HepG2 (cell line): ENCODE data around the gene TBCE. TPM values are rescaled to one million over a fixed set of nuclear protein-coding genes. Genes with fewer than 3 reads are reported as not detected.

Source experiments
- FOXJ3 ChIP-seq: sonication (generic); formaldehyde crosslinking; IDR thresholded peaks from 2 replicates; pipeline ENCODE4 v1.4.0; 2020; ENCODE audit warnings: missing genetic modification reagents, mild to moderate bottlenecking, borderline replicate concordance
- HES4 ChIP-seq: sonication (generic); formaldehyde crosslinking; IDR thresholded peaks from 2 replicates; pipeline ENCODE4 v1.9.0; 2021; ENCODE audit warnings: mild to moderate bottlenecking, missing genetic modification reagents, borderline replicate concordance
- PAWR ChIP-seq: sonication (generic); formaldehyde crosslinking; IDR thresholded peaks from 2 replicates; pipeline ENCODE4 v1.4.0; 2020; ENCODE audit warnings: missing genetic modification reagents, mild to moderate bottlenecking, borderline replicate concordance
- REXO4 ChIP-seq: sonication (generic); formaldehyde crosslinking; IDR thresholded peaks from 2 replicates; pipeline ENCODE4 v1.8.0; 2022; ENCODE audit warnings: missing genetic modification reagents, mild to moderate bottlenecking, borderline replicate concordance
- SALL2 ChIP-seq: sonication (generic); formaldehyde crosslinking; IDR thresholded peaks from 2 replicates; pipeline ENCODE4 v1.8.1; 2023; ENCODE audit warnings: mild to moderate bottlenecking, missing genetic modification reagents, inconsistent platforms
- ZBTB21 ChIP-seq: sonication (generic); formaldehyde crosslinking; IDR thresholded peaks from 2 replicates; pipeline ENCODE4 v1.4.0; 2020; ENCODE audit warnings: missing genetic modification reagents
- ZNF264 ChIP-seq: sonication (generic); formaldehyde crosslinking; IDR thresholded peaks from 2 replicates; pipeline ENCODE4 v1.4.0; 2020; ENCODE audit warnings: missing genetic modification reagents
- ZNF446 ChIP-seq: sonication (generic); formaldehyde crosslinking; IDR thresholded peaks from 2 replicates; pipeline ENCODE4 v1.5.0; 2020; ENCODE audit warnings: mild to moderate bottlenecking, missing genetic modification reagents
- ZNF558 ChIP-seq: sonication (generic); formaldehyde crosslinking; IDR thresholded peaks from 2 replicates; pipeline ENCODE4 v1.9.0; 2022; ENCODE audit warnings: mild to moderate bottlenecking, missing genetic modification reagents, borderline replicate concordance
- ZNF766 ChIP-seq: sonication (generic); formaldehyde crosslinking; IDR thresholded peaks from 2 replicates; pipeline ENCODE4 v1.5.0; 2020; ENCODE audit warnings: missing genetic modification reagents, borderline replicate concordance
- polyA plus RNA-seq, 8 experiments: library from polyadenylated mRNA; depleted of rRNA in 3 of 8; stranded (reverse) in 7 of 8; unstranded in 1 of 8; fragments of >200 nt; fragmentation: Illumina TruSeq in 4 of 8; extraction: Trizol in 4 of 8; gene quantifications; 2 replicates each; pipeline versions ENCODE4 v1.2.1 to v1.2.3, GENCODE V29; 2011 to 2016; ENCODE audit warnings: low read depth in 4 of 8, missing spikeins in 1 of 8, mixed read lengths in 1 of 8; ENCODE audit not compliant: insufficient read depth in 1 of 8
- total RNA-seq, 5 experiments: library from RNA; depleted of rRNA; stranded (reverse); fragments of >200 nt; fragmentation: Illumina TruSeq; extraction: Trizol; gene quantifications; 2 replicates each; pipeline ENCODE4 v1.2.3, GENCODE V29; 2016; ENCODE audit warnings: low read depth in 1 of 5
- TF ChIP-seq, protein P1 (sequence below): fragments of 450-650 bp; IDR thresholded peaks from 2 replicates; pipeline ENCODE4 v1.6.1; 2017; ENCODE audit warnings: mild to moderate bottlenecking
- TF ChIP-seq, protein P2 (sequence below): sonication (generic); formaldehyde crosslinking; IDR thresholded peaks from 2 replicates; pipeline ENCODE4 v1.9.0; 2021; ENCODE audit warnings: missing genetic modification reagents, mild to moderate bottlenecking, borderline replicate concordance
- TF ChIP-seq, protein P3 (sequence below): sonication (generic); formaldehyde crosslinking; IDR thresholded peaks from 2 replicates; pipeline ENCODE4 v1.4.0; 2020; ENCODE audit warnings: missing genetic modification reagents
- TF ChIP-seq, protein P4 (sequence below): IDR thresholded peaks from 2 replicates; pipeline ENCODE4 v1.6.1; 2016
- TF ChIP-seq, protein P5 (sequence below): sonication (generic); formaldehyde crosslinking; IDR thresholded peaks from 2 replicates; pipeline ENCODE4 v1.5.0; 2020; ENCODE audit warnings: mild to moderate bottlenecking, missing genetic modification reagents, borderline replicate concordance

Gene TBCE
- total and polyA plus RNA-seq, 2 of the 13 experiments (the other 11 are each of a cell fraction or from before 2014, with no cell fraction given): 25.6 to 31.1 TPM

DNA sequence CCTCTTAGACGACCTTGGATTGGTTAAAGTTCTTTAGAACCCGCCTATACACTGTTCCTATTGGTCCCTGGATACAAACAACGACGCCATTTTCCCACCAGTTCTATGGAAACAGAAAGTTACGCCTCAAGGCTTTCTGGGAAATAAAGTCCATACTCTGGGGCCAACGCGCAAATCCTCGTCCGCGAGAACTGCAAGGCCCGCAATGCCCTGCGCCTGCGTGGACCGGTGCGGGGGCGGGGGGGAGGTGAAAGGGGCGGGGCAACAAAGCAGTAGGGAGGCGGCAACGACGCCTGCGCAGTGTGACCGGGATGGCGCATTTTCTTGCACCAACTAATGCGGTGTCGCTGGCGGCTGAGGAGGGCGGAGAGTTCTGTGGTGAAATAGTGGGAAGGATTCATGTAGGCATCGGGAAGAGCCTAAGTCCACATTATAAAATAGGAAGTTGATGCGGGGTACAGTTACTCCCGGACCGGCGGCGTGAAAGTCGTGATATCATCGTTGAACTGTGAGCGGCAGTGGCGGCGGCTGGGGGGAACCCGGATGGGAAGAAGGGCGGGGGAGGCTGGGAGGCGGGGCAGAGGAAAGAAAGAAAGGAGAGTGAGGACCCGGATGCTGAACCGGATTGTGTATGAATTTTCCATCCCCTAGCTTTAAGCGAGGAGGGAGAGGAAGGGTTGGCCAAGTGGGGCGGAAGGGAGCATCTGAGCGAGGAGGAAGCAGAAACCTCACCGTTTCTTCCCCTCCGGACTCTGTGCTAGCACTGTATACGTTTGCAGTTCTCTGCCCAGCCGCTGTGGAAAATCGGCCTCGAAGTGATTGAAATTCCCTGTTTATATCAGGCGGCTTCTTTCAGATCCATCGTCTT lies 38.7 kb upstream of the TBCE start, which contains the start of gene GGPS1 (continued):
- TF ChIP-seq, protein P1, sequence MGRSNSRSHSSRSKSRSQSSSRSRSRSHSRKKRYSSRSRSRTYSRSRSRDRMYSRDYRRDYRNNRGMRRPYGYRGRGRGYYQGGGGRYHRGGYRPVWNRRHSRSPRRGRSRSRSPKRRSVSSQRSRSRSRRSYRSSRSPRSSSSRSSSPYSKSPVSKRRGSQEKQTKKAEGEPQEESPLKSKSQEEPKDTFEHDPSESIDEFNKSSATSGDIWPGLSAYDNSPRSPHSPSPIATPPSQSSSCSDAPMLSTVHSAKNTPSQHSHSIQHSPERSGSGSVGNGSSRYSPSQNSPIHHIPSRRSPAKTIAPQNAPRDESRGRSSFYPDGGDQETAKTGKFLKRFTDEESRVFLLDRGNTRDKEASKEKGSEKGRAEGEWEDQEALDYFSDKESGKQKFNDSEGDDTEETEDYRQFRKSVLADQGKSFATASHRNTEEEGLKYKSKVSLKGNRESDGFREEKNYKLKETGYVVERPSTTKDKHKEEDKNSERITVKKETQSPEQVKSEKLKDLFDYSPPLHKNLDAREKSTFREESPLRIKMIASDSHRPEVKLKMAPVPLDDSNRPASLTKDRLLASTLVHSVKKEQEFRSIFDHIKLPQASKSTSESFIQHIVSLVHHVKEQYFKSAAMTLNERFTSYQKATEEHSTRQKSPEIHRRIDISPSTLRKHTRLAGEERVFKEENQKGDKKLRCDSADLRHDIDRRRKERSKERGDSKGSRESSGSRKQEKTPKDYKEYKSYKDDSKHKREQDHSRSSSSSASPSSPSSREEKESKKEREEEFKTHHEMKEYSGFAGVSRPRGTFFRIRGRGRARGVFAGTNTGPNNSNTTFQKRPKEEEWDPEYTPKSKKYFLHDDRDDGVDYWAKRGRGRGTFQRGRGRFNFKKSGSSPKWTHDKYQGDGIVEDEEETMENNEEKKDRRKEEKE: no peak
- TF ChIP-seq, protein P2, sequence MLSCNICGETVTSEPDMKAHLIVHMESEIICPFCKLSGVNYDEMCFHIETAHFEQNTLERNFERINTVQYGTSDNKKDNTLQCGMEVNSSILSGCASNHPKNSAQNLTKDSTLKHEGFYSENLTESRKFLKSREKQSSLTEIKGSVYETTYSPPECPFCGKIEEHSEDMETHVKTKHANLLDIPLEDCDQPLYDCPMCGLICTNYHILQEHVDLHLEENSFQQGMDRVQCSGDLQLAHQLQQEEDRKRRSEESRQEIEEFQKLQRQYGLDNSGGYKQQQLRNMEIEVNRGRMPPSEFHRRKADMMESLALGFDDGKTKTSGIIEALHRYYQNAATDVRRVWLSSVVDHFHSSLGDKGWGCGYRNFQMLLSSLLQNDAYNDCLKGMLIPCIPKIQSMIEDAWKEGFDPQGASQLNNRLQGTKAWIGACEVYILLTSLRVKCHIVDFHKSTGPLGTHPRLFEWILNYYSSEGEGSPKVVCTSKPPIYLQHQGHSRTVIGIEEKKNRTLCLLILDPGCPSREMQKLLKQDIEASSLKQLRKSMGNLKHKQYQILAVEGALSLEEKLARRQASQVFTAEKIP: no peak
- TF ChIP-seq REXO4 (CRISPR knock-in tag): no peak
- TF ChIP-seq, protein P3, sequence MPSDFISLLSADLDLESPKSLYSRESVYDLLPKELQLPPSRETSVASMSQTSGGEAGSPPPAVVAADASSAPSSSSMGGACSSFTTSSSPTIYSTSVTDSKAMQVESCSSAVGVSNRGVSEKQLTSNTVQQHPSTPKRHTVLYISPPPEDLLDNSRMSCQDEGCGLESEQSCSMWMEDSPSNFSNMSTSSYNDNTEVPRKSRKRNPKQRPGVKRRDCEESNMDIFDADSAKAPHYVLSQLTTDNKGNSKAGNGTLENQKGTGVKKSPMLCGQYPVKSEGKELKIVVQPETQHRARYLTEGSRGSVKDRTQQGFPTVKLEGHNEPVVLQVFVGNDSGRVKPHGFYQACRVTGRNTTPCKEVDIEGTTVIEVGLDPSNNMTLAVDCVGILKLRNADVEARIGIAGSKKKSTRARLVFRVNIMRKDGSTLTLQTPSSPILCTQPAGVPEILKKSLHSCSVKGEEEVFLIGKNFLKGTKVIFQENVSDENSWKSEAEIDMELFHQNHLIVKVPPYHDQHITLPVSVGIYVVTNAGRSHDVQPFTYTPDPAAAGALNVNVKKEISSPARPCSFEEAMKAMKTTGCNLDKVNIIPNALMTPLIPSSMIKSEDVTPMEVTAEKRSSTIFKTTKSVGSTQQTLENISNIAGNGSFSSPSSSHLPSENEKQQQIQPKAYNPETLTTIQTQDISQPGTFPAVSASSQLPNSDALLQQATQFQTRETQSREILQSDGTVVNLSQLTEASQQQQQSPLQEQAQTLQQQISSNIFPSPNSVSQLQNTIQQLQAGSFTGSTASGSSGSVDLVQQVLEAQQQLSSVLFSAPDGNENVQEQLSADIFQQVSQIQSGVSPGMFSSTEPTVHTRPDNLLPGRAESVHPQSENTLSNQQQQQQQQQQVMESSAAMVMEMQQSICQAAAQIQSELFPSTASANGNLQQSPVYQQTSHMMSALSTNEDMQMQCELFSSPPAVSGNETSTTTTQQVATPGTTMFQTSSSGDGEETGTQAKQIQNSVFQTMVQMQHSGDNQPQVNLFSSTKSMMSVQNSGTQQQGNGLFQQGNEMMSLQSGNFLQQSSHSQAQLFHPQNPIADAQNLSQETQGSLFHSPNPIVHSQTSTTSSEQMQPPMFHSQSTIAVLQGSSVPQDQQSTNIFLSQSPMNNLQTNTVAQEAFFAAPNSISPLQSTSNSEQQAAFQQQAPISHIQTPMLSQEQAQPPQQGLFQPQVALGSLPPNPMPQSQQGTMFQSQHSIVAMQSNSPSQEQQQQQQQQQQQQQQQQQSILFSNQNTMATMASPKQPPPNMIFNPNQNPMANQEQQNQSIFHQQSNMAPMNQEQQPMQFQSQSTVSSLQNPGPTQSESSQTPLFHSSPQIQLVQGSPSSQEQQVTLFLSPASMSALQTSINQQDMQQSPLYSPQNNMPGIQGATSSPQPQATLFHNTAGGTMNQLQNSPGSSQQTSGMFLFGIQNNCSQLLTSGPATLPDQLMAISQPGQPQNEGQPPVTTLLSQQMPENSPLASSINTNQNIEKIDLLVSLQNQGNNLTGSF (CRISPR knock-in tag): no peak
- TF ChIP-seq ZNF264 (CRISPR knock-in tag): no peak
- TF ChIP-seq, protein P4, sequence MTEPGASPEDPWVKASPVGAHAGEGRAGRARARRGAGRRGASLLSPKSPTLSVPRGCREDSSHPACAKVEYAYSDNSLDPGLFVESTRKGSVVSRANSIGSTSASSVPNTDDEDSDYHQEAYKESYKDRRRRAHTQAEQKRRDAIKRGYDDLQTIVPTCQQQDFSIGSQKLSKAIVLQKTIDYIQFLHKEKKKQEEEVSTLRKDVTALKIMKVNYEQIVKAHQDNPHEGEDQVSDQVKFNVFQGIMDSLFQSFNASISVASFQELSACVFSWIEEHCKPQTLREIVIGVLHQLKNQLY (CRISPR knock-in tag): no peak
- no peak for TF ChIP-seq FOXJ3 (CRISPR knock-in tag)
- TF ChIP-seq ZNF558 (CRISPR knock-in tag): peak; percentile 88; the same call in 1 of the 2 replicates
- no peak for TF ChIP-seq ZBTB21 (CRISPR knock-in tag)
- TF ChIP-seq, protein P5, sequence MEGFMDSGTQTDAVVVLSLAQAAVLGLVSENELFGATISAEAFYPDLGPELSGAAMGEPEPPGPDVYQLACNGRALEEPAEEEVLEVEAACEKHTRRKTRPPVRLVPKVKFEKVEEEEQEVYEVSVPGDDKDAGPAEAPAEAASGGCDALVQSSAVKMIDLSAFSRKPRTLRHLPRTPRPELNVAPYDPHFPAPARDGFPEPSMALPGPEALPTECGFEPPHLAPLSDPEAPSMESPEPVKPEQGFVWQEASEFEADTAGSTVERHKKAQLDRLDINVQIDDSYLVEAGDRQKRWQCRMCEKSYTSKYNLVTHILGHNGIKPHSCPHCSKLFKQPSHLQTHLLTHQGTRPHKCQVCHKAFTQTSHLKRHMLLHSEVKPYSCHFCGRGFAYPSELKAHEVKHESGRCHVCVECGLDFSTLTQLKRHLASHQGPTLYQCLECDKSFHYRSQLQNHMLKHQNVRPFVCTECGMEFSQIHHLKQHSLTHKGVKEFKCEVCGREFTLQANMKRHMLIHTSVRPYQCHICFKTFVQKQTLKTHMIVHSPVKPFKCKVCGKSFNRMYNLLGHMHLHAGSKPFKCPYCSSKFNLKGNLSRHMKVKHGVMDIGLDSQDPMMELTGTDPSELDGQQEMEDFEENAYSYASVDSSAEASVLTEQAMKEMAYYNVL (CRISPR knock-in tag): peak; percentile 88
- TF ChIP-seq ZNF446 (CRISPR knock-in tag): peak; percentile 77; the same call in 1 of the 2 replicates
- no peak for TF ChIP-seq SALL2
- peak; percentile 56; the same call in 1 of the 2 replicates for TF ChIP-seq HES4 (CRISPR knock-in tag)
- no peak; the same call in 1 of the 2 replicates for TF ChIP-seq ZNF766 (CRISPR knock-in tag)
- TF ChIP-seq PAWR (CRISPR knock-in tag): no peak
